ENCODE data around the gene NTN5.

- TF ChIP-seq HDGF (IDR thresholded peaks at IDR 0.05; ENCODE audit: borderline replicate concordance) (no peak), ELF4 (IDR thresholded peaks at IDR 0.05) (no peak), FOXM1 (IDR thresholded peaks at IDR 0.05; ENCODE audit: borderline replicate concordance) (no peak), SUZ12 (IDR thresholded peaks at IDR 0.05) (no peak), BHLHE40 (IDR thresholded peaks at IDR 0.05; ENCODE audit: borderline replicate concordance) (no peak), LEF1 (IDR thresholded peaks at IDR 0.05; ENCODE audit: borderline replicate concordance) (no peak), FOXA1 (IDR thresholded peaks at IDR 0.05) (no peak), SP1 (IDR thresholded peaks at IDR 0.05) (no peak), TARDBP (IDR thresholded peaks at IDR 0.05) (no peak), CTBP1 (IDR thresholded peaks at IDR 0.05; ENCODE audit: borderline replicate concordance) (no peak), FOXK2 (IDR thresholded peaks at IDR 0.05) (no peak), ZNF384 (IDR thresholded peaks at IDR 0.05) (no peak)
- TF ChIP-seq, protein P1, sequence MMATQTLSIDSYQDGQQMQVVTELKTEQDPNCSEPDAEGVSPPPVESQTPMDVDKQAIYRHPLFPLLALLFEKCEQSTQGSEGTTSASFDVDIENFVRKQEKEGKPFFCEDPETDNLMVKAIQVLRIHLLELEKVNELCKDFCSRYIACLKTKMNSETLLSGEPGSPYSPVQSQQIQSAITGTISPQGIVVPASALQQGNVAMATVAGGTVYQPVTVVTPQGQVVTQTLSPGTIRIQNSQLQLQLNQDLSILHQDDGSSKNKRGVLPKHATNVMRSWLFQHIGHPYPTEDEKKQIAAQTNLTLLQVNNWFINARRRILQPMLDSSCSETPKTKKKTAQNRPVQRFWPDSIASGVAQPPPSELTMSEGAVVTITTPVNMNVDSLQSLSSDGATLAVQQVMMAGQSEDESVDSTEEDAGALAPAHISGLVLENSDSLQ (IDR thresholded peaks at IDR 0.05): no peak
These were observed 58.2 kb downstream of the NTN5 start, which contains the start of gene FAM83E for GRCh38 chr19:48614436-48615230.

All from HEK293T (cell line).